H1 (cell line): ENCODE data around the gene HLA-DMB. TPM values are rescaled to one million over a fixed set of nuclear protein-coding genes. Genes with fewer than 3 reads are reported as not detected.
A peak's percentile ranks its signal among the peaks of the same experiment; 100 is the strongest.

Experiments
- CHD2 ChIP-seq: IDR thresholded peaks from 2 replicates; pipeline ENCODE4 v1.6.1; 2012; ENCODE audit warnings: low read length, improper control_type of control experiment
- EGR1 ChIP-seq: IDR thresholded peaks from 2 replicates; pipeline ENCODE4 v1.6.1; 2011; ENCODE audit warnings: low read depth, low read length, borderline replicate concordance
- EP300 ChIP-seq, 2 experiments: IDR thresholded peaks; 1 replicate in 1 of 2; 2 replicates in 1 of 2; pipeline ENCODE4 v1.6.1; 2011 to 2012; ENCODE audit warnings: low read depth in 2 of 2, low read length in 2 of 2, mild to moderate bottlenecking in 2 of 2, borderline replicate concordance in 1 of 2, inconsistent platforms in 1 of 2, moderate library complexity in 1 of 2
- GTF2F1 ChIP-seq: IDR thresholded peaks from 2 replicates; pipeline ENCODE4 v1.6.1; 2012; ENCODE audit warnings: low read depth, low read length, improper control_type of control experiment, borderline replicate concordance
- SIX5 ChIP-seq: IDR thresholded peaks from 2 replicates; pipeline ENCODE4 v1.6.1; 2011; ENCODE audit warnings: mild to moderate bottlenecking, low read depth, low read length
- TAF7 ChIP-seq: optimal IDR thresholded peaks from 2 replicates; pipeline ENCODE3; 2011; ENCODE audit warnings: low read depth, mild to moderate bottlenecking, inconsistent platforms, low read length, moderate library complexity, borderline replicate concordance
- polyA plus RNA-seq, 7 experiments: library from polyadenylated mRNA; depleted of rRNA in 3 of 7; stranded (reverse) in 5 of 7; unstranded in 2 of 7; fragments of >200 nt in 5 of 7; fragments of 200-250 nt in 2 of 7; gene quantifications; 1 replicate in 5 of 7; 2 replicates in 1 of 7; 4 replicates in 1 of 7; pipeline versions ENCODE4 v1.2.1 to v1.2.3, GENCODE V29; 2011 to 2013; ENCODE audit warnings: missing spikeins in 2 of 7, mixed read lengths in 2 of 7
- total RNA-seq: library from RNA; stranded (reverse); fragmentation: NEBNext Ultra II Directional; extraction: Animal tissue kit (Norgen Biotek cat#: 25700); gene quantifications from 2 replicates; pipeline ENCODE4 v1.2.1, GENCODE V29; 2021
- TF ChIP-seq, protein P1 (sequence below): fragments of 300-600 bp; sonication (generic); IDR thresholded peaks from 2 replicates; pipeline ENCODE4 v1.7.1; 2012; ENCODE audit warnings: low read length, moderate library complexity, mild to moderate bottlenecking, inconsistent platforms; ENCODE audit not compliant: insufficient replicate concordance
- TF ChIP-seq, protein P2 (sequence below): IDR thresholded peaks from 2 replicates; pipeline ENCODE4 v1.6.1; 2011; ENCODE audit warnings: low read depth, mild to moderate bottlenecking, low read length; ENCODE audit not compliant: insufficient read depth

Gene HLA-DMB
- total and polyA plus RNA-seq, 2 of the 8 experiments (the other 6 are each of a cell fraction or from before 2014, with no cell fraction given), result 2.7 to 4.7 TPM

GRCh38 chr6:32894085-32895005 lies 46.5 kb downstream of the HLA-DMB start (continued):
- TF ChIP-seq, protein P1, sequence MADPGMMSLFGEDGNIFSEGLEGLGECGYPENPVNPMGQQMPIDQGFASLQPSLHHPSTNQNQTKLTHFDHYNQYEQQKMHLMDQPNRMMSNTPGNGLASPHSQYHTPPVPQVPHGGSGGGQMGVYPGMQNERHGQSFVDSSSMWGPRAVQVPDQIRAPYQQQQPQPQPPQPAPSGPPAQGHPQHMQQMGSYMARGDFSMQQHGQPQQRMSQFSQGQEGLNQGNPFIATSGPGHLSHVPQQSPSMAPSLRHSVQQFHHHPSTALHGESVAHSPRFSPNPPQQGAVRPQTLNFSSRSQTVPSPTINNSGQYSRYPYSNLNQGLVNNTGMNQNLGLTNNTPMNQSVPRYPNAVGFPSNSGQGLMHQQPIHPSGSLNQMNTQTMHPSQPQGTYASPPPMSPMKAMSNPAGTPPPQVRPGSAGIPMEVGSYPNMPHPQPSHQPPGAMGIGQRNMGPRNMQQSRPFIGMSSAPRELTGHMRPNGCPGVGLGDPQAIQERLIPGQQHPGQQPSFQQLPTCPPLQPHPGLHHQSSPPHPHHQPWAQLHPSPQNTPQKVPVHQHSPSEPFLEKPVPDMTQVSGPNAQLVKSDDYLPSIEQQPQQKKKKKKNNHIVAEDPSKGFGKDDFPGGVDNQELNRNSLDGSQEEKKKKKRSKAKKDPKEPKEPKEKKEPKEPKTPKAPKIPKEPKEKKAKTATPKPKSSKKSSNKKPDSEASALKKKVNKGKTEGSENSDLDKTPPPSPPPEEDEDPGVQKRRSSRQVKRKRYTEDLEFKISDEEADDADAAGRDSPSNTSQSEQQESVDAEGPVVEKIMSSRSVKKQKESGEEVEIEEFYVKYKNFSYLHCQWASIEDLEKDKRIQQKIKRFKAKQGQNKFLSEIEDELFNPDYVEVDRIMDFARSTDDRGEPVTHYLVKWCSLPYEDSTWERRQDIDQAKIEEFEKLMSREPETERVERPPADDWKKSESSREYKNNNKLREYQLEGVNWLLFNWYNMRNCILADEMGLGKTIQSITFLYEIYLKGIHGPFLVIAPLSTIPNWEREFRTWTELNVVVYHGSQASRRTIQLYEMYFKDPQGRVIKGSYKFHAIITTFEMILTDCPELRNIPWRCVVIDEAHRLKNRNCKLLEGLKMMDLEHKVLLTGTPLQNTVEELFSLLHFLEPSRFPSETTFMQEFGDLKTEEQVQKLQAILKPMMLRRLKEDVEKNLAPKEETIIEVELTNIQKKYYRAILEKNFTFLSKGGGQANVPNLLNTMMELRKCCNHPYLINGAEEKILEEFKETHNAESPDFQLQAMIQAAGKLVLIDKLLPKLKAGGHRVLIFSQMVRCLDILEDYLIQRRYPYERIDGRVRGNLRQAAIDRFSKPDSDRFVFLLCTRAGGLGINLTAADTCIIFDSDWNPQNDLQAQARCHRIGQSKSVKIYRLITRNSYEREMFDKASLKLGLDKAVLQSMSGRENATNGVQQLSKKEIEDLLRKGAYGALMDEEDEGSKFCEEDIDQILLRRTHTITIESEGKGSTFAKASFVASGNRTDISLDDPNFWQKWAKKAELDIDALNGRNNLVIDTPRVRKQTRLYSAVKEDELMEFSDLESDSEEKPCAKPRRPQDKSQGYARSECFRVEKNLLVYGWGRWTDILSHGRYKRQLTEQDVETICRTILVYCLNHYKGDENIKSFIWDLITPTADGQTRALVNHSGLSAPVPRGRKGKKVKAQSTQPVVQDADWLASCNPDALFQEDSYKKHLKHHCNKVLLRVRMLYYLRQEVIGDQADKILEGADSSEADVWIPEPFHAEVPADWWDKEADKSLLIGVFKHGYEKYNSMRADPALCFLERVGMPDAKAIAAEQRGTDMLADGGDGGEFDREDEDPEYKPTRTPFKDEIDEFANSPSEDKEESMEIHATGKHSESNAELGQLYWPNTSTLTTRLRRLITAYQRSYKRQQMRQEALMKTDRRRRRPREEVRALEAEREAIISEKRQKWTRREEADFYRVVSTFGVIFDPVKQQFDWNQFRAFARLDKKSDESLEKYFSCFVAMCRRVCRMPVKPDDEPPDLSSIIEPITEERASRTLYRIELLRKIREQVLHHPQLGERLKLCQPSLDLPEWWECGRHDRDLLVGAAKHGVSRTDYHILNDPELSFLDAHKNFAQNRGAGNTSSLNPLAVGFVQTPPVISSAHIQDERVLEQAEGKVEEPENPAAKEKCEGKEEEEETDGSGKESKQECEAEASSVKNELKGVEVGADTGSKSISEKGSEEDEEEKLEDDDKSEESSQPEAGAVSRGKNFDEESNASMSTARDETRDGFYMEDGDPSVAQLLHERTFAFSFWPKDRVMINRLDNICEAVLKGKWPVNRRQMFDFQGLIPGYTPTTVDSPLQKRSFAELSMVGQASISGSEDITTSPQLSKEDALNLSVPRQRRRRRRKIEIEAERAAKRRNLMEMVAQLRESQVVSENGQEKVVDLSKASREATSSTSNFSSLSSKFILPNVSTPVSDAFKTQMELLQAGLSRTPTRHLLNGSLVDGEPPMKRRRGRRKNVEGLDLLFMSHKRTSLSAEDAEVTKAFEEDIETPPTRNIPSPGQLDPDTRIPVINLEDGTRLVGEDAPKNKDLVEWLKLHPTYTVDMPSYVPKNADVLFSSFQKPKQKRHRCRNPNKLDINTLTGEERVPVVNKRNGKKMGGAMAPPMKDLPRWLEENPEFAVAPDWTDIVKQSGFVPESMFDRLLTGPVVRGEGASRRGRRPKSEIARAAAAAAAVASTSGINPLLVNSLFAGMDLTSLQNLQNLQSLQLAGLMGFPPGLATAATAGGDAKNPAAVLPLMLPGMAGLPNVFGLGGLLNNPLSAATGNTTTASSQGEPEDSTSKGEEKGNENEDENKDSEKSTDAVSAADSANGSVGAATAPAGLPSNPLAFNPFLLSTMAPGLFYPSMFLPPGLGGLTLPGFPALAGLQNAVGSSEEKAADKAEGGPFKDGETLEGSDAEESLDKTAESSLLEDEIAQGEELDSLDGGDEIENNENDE, result no peak
- TF ChIP-seq EGR1, result no peak
- TF ChIP-seq GTF2F1, result no peak
- TF ChIP-seq SIX5, result no peak
- TF ChIP-seq CHD2, result no peak; the same call in 1 of the 2 replicates
- TF ChIP-seq EP300 (IDR thresholded peaks at IDR 0.05; ENCODE audit: borderline replicate concordance in 1 of 2, low read depth in 2 of 2, low read length in 2 of 2), result no peak
- TF ChIP-seq, protein P2, sequence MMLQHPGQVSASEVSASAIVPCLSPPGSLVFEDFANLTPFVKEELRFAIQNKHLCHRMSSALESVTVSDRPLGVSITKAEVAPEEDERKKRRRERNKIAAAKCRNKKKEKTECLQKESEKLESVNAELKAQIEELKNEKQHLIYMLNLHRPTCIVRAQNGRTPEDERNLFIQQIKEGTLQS, result no peak
- TF ChIP-seq TAF7, result peak; percentile 65
